GM21717 (cell line): ENCODE results near the gene C2CD2.

Source experiments
- ATAC-seq: cut with Tn5 transposase; IDR thresholded peaks from one replicate; pipeline ENCODE4 v1.9.1; 2021; ENCODE audit warnings: mild to moderate bottlenecking, moderate library complexity; ENCODE audit not compliant: unreplicated experiment

Gene C2CD2

DNA sequence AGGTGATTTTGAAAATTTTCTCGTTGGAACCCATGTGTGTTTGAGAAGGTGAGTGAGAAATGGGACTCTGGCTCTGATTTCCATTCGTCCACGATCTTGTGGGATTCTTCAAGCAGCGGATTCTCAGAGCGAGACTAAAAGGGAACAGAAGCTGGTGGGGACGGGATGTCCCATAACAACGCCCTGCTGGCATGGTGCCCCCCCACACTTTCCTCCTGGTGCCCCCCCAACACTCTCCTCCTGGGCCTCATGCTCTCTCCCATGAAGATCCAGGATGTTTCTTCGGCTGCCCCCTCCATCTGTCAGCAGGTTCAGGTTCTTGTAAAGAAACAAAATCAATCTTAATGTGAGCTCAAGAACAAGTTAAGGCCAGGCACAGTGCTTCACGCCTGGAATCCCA is 103.7 kb downstream of the C2CD2 start:
- ATAC-seq, result no peak

DNA sequence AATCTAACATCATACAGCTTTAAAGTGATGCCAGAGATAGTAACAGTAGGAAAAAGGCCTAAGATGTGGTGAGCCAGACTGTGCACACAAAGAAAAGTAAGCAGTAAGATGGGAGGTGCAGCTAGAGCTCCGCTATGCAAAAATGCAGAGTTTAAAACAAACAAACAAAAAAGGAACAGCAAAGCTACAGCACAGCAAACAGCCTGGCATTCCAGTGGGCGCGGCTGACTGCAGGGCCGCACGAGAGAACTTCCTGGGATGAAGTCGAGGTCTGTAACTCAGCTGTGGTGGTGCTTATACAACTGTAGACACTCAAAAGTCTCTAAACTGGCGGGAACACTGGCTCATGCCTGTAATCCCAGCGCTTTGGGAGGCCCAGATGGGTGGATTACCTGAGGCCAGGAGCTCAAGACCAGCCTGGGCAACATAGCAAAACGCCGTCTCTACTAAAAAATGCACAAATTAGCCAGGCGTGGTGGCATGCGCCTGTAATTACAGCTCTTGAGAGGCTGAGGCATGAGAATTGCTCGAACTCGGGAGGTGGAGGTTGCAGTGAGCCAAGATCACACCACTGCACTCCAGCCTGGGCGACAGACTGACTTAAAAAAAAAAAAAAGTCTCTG is 104.7 kb downstream of the C2CD2 start:
- ATAC-seq, result no peak

DNA sequence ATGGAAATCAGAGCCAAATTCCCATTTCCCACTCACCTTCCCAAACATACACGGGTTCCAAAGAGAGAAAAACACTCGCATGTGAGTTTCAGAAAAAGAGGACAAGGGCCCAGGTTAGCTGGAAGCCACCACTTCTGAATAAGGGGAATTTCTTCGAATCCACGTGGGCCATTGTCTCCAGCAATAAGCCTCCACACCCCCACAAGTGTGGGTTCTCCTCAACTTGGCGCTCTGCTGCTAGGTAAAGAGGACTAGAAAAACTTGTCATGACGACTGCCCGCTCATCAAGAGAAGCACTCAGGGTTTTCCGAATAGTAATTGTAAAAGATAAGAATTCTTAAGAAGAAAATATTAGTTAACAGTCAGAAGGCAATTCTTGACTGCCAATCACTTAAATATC is 105.3 kb downstream of the C2CD2 start:
- ATAC-seq, result no peak

DNA sequence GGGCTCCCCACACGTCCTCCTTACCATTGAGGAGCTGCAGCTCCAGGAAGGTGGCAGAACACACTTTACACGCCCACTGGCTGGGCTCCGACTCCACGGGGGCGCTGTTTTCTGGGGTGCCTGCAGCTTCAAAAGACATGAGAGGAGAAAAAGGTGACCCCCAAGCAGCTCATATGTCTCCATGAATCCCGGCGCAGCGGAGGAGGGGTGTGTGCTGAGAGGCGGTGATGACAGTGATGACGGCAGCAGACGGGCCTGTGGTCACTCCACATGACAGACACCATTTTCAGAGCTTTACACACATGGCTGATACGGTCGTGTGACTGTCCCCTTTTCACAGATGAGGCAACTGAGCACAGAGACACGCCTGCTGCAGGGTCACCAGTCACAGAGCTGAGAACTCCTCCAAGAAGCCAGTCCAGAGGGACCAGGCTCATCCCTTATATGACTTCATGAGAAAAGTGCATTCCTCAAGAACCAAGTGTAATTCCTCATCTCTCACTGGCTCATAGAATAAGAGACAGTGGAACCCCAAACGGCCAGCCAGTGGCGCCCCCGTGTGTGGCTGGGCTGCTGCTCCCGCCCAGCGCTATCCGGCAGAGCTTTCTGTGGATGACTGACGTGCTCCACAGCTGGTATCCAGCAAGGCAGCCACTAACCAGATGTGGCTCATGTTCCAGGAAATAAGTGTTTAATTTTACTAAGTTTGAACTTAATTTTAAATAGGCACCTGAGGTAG is 106.6 kb downstream of the C2CD2 start:
- no peak for ATAC-seq

GRCh38 chr21:41846536-41846935 is 107.3 kb downstream of the C2CD2 start:
- no peak for ATAC-seq

DNA sequence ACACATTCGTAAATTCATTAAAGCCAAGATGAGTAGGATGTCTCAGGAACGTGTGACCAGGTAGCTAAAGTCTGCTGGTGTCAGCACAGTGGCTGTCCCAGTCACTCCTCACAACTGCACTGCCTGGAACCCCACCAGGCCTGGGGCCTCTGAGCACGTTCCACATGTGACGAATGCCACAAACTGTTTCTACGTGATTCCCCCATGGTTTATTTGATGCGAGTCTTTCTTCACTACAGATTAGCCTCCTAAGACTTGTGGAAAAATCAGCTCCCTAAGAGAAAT is 107.8 kb downstream of the C2CD2 start:
- no peak for ATAC-seq

- no peak for ATAC-seq
Observed at GRCh38 chr21:41845310-41846032, 108.3 kb downstream of the C2CD2 start.

DNA sequence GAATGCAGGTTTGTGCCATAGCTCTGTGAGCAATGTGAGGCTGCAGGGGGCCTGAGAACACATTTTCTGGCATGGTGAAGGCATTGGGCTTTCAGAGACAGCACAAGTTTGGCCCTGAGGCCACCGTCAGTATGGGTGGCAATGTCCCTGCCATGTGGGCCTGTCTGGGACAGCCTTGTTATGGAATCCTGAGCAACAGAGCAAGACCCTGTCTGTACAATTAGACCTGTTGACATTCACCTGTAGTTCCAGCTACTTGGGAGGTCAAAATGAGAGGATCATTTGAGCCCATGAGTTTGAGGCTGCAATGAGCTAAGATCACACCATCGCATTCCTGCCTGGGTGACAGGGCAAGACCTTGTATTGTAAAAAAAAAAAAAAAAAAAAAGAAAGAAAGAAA is 110.2 kb downstream of the C2CD2 start:
- ATAC-seq, result no peak

- ATAC-seq, result no peak
Observed at GRCh38 chr21:41840880-41841279, 112.9 kb downstream of the C2CD2 start.

- ATAC-seq, result no peak
Observed at GRCh38 chr21:41839387-41840000, 114.3 kb downstream of the C2CD2 start.

- ATAC-seq, result no peak
Observed at GRCh38 chr21:41837756-41838297, 116.0 kb downstream of the C2CD2 start.

GRCh38 chr21:41836166-41837015 is 117.4 kb downstream of the C2CD2 start:
- ATAC-seq, result no peak

DNA sequence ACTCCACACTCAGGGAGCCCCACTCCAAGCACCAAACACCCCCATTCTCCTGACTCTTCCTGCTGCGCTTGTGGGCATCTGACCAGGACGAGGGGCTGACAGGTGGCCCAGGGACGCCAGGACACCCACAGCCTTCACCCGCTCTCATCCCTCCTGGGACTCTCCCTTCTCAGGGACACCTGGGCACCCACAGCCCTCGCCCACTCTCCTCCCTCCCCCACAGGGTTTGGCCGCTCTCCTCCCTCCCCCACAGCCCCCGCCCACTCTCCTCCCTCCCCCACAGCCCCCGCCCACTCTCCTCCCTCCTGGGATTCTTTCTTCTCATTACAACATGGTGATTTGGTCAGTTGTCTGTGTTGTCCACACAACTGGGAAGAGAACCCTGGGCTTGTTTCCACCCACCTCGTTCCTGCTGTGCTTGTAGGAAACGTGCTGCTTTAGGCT is 118.1 kb downstream of the C2CD2 start:
- no peak for ATAC-seq
